Measurements from ENCODE around the gene C6orf136.

The C6orf136 gene

DNA sequence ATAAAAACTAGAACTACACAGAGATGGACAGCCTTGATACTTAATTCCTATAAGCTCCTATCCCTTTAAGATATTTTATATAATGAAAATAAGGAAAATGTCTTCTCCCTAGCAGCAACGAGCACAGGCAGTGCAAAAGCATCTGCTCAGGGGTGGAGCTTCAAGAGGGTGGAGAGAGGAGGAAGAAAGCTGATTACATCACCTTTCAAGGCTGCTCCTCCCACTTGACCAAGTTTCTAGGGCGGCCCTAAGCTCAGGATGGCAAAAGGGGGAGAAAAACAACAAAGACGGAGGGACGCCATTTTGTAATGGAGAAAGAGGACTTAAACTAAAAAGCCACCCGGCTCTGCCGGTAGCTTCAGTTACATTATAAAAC is 32.1 kb upstream of the C6orf136 start:
- Mint-ChIP-seq H3K27me3 (ENCODE audit: low read depth) (peaks cover 5% of the 10 kb centered on the region), H3K9me3 (peaks cover 3% of the 10 kb centered on the region), H3K4me1 (peaks cover 49% of the 10 kb centered on the region), H3K27ac (peak overlapping the region; percentile 100), H3K4me3 (peak overlapping the region; percentile 96 to 99 (median 97)), H3K36me3 (ENCODE audit: low read depth) (peaks cover 44% of the 10 kb centered on the region)
- TF ChIP-seq, protein P1, sequence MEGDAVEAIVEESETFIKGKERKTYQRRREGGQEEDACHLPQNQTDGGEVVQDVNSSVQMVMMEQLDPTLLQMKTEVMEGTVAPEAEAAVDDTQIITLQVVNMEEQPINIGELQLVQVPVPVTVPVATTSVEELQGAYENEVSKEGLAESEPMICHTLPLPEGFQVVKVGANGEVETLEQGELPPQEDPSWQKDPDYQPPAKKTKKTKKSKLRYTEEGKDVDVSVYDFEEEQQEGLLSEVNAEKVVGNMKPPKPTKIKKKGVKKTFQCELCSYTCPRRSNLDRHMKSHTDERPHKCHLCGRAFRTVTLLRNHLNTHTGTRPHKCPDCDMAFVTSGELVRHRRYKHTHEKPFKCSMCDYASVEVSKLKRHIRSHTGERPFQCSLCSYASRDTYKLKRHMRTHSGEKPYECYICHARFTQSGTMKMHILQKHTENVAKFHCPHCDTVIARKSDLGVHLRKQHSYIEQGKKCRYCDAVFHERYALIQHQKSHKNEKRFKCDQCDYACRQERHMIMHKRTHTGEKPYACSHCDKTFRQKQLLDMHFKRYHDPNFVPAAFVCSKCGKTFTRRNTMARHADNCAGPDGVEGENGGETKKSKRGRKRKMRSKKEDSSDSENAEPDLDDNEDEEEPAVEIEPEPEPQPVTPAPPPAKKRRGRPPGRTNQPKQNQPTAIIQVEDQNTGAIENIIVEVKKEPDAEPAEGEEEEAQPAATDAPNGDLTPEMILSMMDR (IDR thresholded peaks at IDR 0.05; ENCODE audit: unreplicated experiment in 3 of 3): no peak

- peaks cover 44% of the 10 kb centered on the region for H3K4me1 Mint-ChIP-seq
- H3K27me3 Mint-ChIP-seq (ENCODE audit: low read depth): peaks cover 5% of the 10 kb centered on the region
- peaks cover 3% of the 10 kb centered on the region for H3K9me3 Mint-ChIP-seq
- peak overlapping the region; percentile 96 to 99 (median 97) for H3K4me3 Mint-ChIP-seq
- peak overlapping the region; percentile 100 for H3K27ac Mint-ChIP-seq
- TF ChIP-seq, protein P1 (IDR thresholded peaks at IDR 0.05; ENCODE audit: unreplicated experiment in 3 of 3): no peak
- H3K36me3 Mint-ChIP-seq (ENCODE audit: low read depth): peaks cover 40% of the 10 kb centered on the region
These were observed 31.5 kb upstream of the C6orf136 start for GRCh38 chr6:30615219-30615957.

DNA sequence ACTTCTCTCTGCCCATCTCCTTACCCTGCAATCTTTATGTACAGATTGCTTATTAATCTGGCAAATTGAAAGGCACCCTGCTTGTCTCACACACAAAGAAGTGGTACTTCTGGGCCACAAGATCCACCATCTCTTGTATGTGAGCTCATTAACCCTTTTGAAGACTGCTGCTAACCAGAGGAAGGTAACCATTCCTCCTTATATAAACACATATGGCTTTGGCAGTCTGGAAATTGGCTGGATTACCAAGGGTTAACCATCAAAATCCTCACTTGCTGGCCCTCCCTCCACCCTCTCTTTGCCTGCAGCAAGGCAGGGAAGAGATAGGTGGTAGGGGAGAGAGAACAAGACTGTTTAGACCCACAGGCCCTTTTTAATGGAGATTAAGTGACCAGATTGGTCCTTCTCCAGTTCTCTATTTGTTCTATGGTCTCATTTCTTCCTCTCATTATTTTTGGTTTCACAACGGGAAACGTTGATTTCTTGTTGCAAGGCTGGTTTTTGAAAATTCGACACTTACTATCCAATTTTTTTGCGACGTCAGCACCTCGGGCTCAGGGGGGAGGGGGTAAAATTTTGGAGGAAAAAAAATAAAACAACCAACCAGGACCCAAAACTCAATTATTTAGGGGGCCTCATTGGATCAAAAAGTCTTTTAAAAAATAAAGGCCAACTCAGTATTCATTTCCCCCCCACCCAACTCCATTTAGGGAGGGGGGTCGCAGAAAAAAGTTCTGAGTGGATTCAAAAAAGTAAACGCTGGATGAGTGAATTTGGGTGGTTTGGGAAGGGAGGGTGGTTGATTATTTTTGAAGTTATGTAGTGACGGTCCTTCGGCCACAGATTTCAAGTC is 30.7 kb upstream of the C6orf136 start:
- TF ChIP-seq, protein P1 (IDR thresholded peaks at IDR 0.05; ENCODE audit: unreplicated experiment in 3 of 3): no peak
- peak overlapping the region; percentile 96 to 99 (median 97) for H3K4me3 Mint-ChIP-seq
- peak overlapping the region; percentile 100 for H3K27ac Mint-ChIP-seq
- H3K27me3 Mint-ChIP-seq (ENCODE audit: low read depth): peaks cover 5% of the 10 kb centered on the region
- H3K36me3 Mint-ChIP-seq (ENCODE audit: low read depth): peaks cover 39% of the 10 kb centered on the region
- peaks cover 40% of the 10 kb centered on the region for H3K4me1 Mint-ChIP-seq
- peaks cover 3% of the 10 kb centered on the region for H3K9me3 Mint-ChIP-seq

- Mint-ChIP-seq H3K9me3 (peaks cover 3% of the 10 kb centered on the region), H3K4me1 (peaks cover 32% of the 10 kb centered on the region), H3K36me3 (ENCODE audit: low read depth) (peaks cover 39% of the 10 kb centered on the region), H3K4me3 (peak within 1 kb of the TSS; percentile 96 to 99 (median 97)), H3K27me3 (ENCODE audit: low read depth) (peaks cover 5% of the 10 kb centered on the region), H3K27ac (peak within 1 kb of the TSS; percentile 100)
- TF ChIP-seq, protein P1 (IDR thresholded peaks at IDR 0.05; ENCODE audit: unreplicated experiment in 3 of 3): no peak
These were observed 29.9 kb upstream of the C6orf136 start, which contains the start of gene PPP1R10 for GRCh38 chr6:30616811-30617564. Gene PPP1R10 (minus strand): TSS chr6:30617243. CDS start chr6:30609944, 7,299 bp downstream.

- H3K27me3 Mint-ChIP-seq (ENCODE audit: low read depth): peaks cover 5% of the 10 kb centered on the region
- H3K9me3 Mint-ChIP-seq: peaks cover 3% of the 10 kb centered on the region
- H3K4me3 Mint-ChIP-seq: peak within 1 kb of the TSS; percentile 96 to 99 (median 97)
- H3K36me3 Mint-ChIP-seq (ENCODE audit: low read depth): peaks cover 44% of the 10 kb centered on the region
- TF ChIP-seq, protein P1 (IDR thresholded peaks at IDR 0.05; ENCODE audit: unreplicated experiment in 3 of 3): no peak
- peak within 1 kb of the TSS; percentile 100 for H3K27ac Mint-ChIP-seq
- peaks cover 24% of the 10 kb centered on the region for H3K4me1 Mint-ChIP-seq
These were observed 29.2 kb upstream of the C6orf136 start, which contains the start of gene MRPS18B for GRCh38 chr6:30617565-30618269. Gene MRPS18B (plus strand): TSS chr6:30617840. CDS start chr6:30617866, 26 bp downstream.
